ENCODE measurements around the gene KPNB1. TPM values are rescaled to one million over a fixed set of nuclear protein-coding genes. Genes with fewer than 3 reads are reported as not detected.

KPNB1 gene
- polyA plus RNA-seq, 2 of the 4 experiments (the other 2 are of a cell fraction): 315 to 358 TPM

DNA sequence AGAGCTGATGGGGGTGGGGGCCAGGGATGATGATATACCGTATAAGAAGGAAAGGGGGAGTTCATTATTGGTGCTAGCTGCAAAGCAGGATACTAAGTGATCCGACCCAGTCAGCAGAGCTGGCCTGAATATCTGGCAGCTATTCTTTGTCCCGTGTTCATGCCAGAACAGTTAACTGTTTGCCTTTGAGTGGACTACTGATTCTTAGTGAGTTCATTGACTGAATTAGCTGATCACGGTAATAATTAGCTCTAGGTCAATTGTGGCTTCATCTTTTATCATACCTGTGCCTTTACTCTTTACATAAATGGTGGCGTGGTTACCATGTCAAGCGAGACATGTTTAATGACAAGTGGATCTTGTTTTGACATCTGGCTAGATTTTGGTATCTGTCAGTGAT, 5.3 kb downstream of the KPNB1 start:
- Histone ChIP-seq H3K4me1 (peaks cover 40% of the 10 kb centered on the region), H3K4me3 (no peak overlapping the region), H3K4me2 (peak overlapping the region; percentile 75; the same call in 2 of the 3 replicates), H3K9me3 (no peaks in the 10 kb centered on the region), H3K27ac (no peak overlapping the region)
- POLR2A ChIA-PET: interaction anchor here (6.7 kb wide), 1 partner anchor 9 kb away, joined by 48 read pairs; no protein-coding TSS in a partner anchor
- ATAC-seq: no peak
- CTCF ChIA-PET: interaction anchor here (0.6 to 8.8 kb wide), 5 partner anchors 9 to 491 kb away, joined by 3 to 138 read pairs (median 5); no protein-coding TSS in a partner anchor
- no peak for DNase-seq (ENCODE audit: low read depth in 1 of 2, low spot score in 1 of 2)
- TF ChIP-seq MAFK (IDR thresholded peaks at IDR 0.05; ENCODE audit: partially characterized antibody) (peak; percentile 29), POLR2A (IDR thresholded peaks at IDR 0.05; ENCODE audit: low read length) (no peak)
- WGBS (ENCODE audit: missing lambda C conversion rate): 83% methylated on average over 6 of the region's 6 CpGs
- peak; percentile 89 for FAIRE-seq

- TF ChIP-seq PBX3 (IDR thresholded peaks at IDR 0.05) (no peak), NPAS2 (CRISPR knock-in tag; IDR thresholded peaks at IDR 0.05; ENCODE audit: borderline replicate concordance) (no peak), CHD2 (IDR thresholded peaks at IDR 0.05; ENCODE audit: low read length, partially characterized antibody) (no peak), NFE2L2 (conservative IDR thresholded peaks at IDR 0.05; ENCODE audit: low read length) (no peak), MAFK (IDR thresholded peaks at IDR 0.05; ENCODE audit: partially characterized antibody) (no peak), ZC3H11A (IDR thresholded peaks at IDR 0.05) (no peak), JUNB (IDR thresholded peaks at IDR 0.05) (no peak), ESRRA (IDR thresholded peaks at IDR 0.05; ENCODE audit: borderline replicate concordance, low read length) (no peak), ZSCAN20 (CRISPR knock-in tag; IDR thresholded peaks at IDR 0.05) (no peak), ZNF302 (CRISPR knock-in tag; IDR thresholded peaks at IDR 0.05) (no peak), CTCF (IDR thresholded peaks at IDR 0.05) (no peak), RARB (CRISPR knock-in tag; IDR thresholded peaks at IDR 0.05) (no peak)
- TF ChIP-seq, protein P1, sequence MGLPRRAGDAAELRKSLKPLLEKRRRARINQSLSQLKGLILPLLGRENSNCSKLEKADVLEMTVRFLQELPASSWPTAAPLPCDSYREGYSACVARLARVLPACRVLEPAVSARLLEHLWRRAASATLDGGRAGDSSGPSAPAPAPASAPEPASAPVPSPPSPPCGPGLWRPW (IDR thresholded peaks at IDR 0.05): no peak
- TF ChIP-seq, protein P2, sequence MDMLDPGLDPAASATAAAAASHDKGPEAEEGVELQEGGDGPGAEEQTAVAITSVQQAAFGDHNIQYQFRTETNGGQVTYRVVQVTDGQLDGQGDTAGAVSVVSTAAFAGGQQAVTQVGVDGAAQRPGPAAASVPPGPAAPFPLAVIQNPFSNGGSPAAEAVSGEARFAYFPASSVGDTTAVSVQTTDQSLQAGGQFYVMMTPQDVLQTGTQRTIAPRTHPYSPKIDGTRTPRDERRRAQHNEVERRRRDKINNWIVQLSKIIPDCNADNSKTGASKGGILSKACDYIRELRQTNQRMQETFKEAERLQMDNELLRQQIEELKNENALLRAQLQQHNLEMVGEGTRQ (IDR thresholded peaks at IDR 0.05): no peak
- FAIRE-seq (no peak), DNase-seq (ENCODE audit: low read depth in 1 of 2, low spot score in 1 of 2) (no peak), ATAC-seq (no peak)
- Histone ChIP-seq H3K27ac (no peak overlapping the region), H3K9me3 (no peaks in the 10 kb centered on the region), H3K4me2 (no peak overlapping the region), H3K4me3 (no peak overlapping the region), H3K4me1 (peaks cover 1% of the 10 kb centered on the region; the same call in 1 of the 3 replicates)
- ChIA-PET CTCF (no interaction called here), POLR2A (no interaction called here)
- 90% methylated on average over 6 of the region's 6 CpGs for WGBS (ENCODE audit: missing lambda C conversion rate)
These were observed 10.4 kb downstream of the KPNB1 start for GRCh38 chr17:47660064-47660492.

DNA sequence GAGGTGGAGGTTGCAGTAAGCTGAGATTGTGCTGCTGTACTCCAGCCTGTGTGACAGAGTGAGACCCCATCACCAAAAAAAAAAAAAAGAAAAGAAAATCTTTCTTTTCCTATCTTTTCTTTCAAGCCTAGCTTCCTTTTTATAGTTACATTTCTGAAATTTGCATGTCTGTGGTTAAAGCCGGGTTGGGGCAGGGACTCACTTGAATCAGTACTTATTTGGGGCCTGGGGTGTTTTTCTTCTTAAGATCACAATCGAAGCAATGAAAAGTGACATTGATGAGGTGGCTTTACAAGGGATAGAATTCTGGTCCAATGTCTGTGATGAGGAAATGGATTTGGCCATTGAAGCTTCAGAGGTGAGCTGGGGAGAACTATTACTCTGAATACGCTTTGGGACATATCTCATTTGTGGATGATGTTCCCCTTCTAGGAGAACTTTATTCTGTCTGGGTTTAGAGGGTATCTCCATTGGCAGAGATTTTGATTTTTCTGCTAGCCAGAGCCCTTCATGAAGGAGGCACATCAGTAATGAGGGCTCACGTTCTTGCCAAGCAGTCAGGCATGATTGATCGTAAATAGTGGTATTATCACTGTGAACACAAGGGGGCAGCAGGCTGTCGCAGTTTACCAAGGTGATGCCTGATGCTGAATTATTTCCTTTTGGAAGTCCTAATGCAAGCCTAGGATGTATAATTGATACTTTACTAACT, 14.3 kb downstream of the KPNB1 start:
- ATAC-seq: peak; percentile 88 to 95
- 42% methylated on average over 6 of the region's 6 CpGs for WGBS (ENCODE audit: missing lambda C conversion rate)
- H3K4me2 ChIP-seq: no peak overlapping the region
- peak; percentile 75 to 76 for DNase-seq (ENCODE audit: low read depth in 1 of 2, low spot score in 1 of 2)
- ChIA-PET CTCF (interaction anchor here (0.6 to 6.5 kb wide), 36 partner anchors 8 to 722 kb away, joined by 3 to 138 read pairs (median 5); partner anchors contain the start of gene KPNB1), POLR2A (interaction anchor here (1.2 to 5.1 kb wide), 2 partner anchors 12 to 20 kb away, joined by 6 to 48 read pairs; partner anchors contain the start of gene KPNB1)
- H3K4me3 ChIP-seq: no peak overlapping the region
- H3K9me3 ChIP-seq: no peaks in the 10 kb centered on the region
- no peak for TF ChIP-seq ZFP36 (IDR thresholded peaks at IDR 0.05; ENCODE audit: borderline replicate concordance, partially characterized antibody)
- TF ChIP-seq FOXS1 (CRISPR knock-in tag; IDR thresholded peaks at IDR 0.05): no peak
- TF ChIP-seq RAD21 (conservative IDR thresholded peaks at IDR 0.05 in 1 of 2, IDR thresholded peaks at IDR 0.05 in 1 of 2): peak; percentile 59 to 66; a peak in 3 of 5 replicates
- TF ChIP-seq HOXB5 (CRISPR knock-in tag; IDR thresholded peaks at IDR 0.05): peak; percentile 82; the same call in 1 of the 2 replicates
- peak; percentile 88 for TF ChIP-seq CTCF (IDR thresholded peaks at IDR 0.05)
- no peak for TF ChIP-seq RCOR1 (IDR thresholded peaks at IDR 0.05; ENCODE audit: low read depth, low read length)
- TF ChIP-seq ZNF302 (CRISPR knock-in tag; IDR thresholded peaks at IDR 0.05): no peak
- peak; percentile 27; the same call in 1 of the 3 replicates for TF ChIP-seq SMC3 (IDR thresholded peaks at IDR 0.05)
- no peak overlapping the region for H3K27ac ChIP-seq
- H3K4me1 ChIP-seq: peaks cover 9% of the 10 kb centered on the region; the same call in 2 of the 3 replicates
- FAIRE-seq: peak; percentile 92

Data from A549 (cell line).